IPS DF 6.9 (cell line): ENCODE measurements around the gene CAMTA1.

Experiments used
- DNase-seq: peaks from one replicate; pipeline ENCODE4 v3.0.0-alpha.2; 2013; ENCODE audit warnings: low read depth, low spot score
- H3K27ac ChIP-seq: one replicate; pipeline ENCODE4 v1.5.1; 2013; ENCODE audit warnings: low read length, control low read depth
- H3K27me3 ChIP-seq: 2 replicates; pipeline ENCODE4 v1.6.1; 2013; ENCODE audit warnings: mild to moderate bottlenecking, low read length; ENCODE audit not compliant: control insufficient read depth, insufficient read depth
- H3K36me3 ChIP-seq: 2 replicates; pipeline ENCODE4 v1.6.1; 2013; ENCODE audit warnings: low read length; ENCODE audit not compliant: control insufficient read depth, insufficient read depth
- H3K4me1 ChIP-seq: 2 replicates; pipeline ENCODE4 v1.6.1; 2013; ENCODE audit warnings: low read length; ENCODE audit not compliant: control insufficient read depth, insufficient read depth
- H3K4me3 ChIP-seq: 2 replicates; pipeline ENCODE4 v1.5.1; 2013; ENCODE audit warnings: mild to moderate bottlenecking, low read length
- H3K9me3 ChIP-seq: 2 replicates; pipeline ENCODE4 v1.6.1; 2013; ENCODE audit warnings: low read length, inconsistent platforms; ENCODE audit not compliant: control insufficient read depth, insufficient read depth
- WGBS: extraction: QIAGEN DNeasy Blood & Tissue Kit; methylation state at CpG from one replicate; pipeline ENCODE4 v1.1.7; 2013; ENCODE audit warnings: mixed read lengths, missing lambda C conversion rate; ENCODE audit not compliant: insufficient read length, insufficient coverage; 5-methylcytosine and 5-hydroxymethylcytosine counted together

Gene CAMTA1

DNA sequence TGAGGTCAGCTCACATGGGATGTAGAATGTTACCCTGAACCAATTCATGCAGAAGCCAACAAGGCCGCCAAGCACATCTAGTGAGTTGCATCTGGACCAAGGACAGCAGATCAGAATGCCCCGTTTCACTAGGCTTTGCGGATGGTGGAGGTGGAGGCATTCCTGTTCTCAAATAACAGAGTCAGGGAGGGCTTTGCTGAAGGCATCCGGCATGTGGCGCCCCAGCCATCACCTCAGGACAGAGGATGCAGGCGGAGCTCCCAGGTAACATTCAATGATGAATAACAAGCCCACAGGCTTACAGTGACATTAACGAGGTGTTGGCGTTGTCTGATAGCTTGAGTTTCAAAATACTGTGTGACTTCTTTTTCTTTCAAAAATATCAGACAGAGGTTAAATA is 476.2 kb downstream of the CAMTA1 start:
- no CpG with 5 or more reads among the region's 8 CpGs for WGBS

DNA sequence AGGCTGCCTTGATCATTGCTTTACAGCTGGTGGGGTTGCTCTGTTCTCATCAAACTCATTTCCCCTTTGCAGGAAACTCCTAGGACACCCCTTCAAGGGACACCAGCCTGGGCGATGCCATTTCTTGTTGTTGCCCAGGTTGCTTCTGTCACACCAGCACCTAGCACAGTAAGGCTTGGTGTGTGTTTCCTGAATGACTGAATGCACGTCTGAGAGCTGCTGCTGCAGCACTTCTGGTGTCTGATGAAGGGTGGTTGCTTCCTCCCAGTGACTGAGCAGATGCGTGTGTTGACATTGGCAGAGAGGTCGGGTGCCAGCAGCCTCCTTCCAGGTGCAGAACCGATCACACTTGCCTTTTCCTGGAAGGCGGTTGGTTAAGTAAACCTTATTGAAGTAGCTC is 477.4 kb downstream of the CAMTA1 start:
- Histone ChIP-seq H3K27ac (no peak overlapping the region), H3K9me3 (no peaks in the 10 kb centered on the region), H3K36me3 (no peaks in the 10 kb centered on the region), H3K4me1 (no peaks in the 10 kb centered on the region; the same call in 1 of the 2 replicates), H3K27me3 (no peaks in the 10 kb centered on the region), H3K4me3 (no peak overlapping the region)
- WGBS, result no CpG with 5 or more reads among the region's 6 CpGs
- no peak for DNase-seq

More for the DNA sequence above, 476.2 kb downstream of the CAMTA1 start:
- Histone ChIP-seq H3K4me3 (no peak overlapping the region), H3K27ac (no peak overlapping the region), H3K4me1 (peaks cover 5% of the 10 kb centered on the region; the same call in 1 of the 2 replicates), H3K27me3 (no peaks in the 10 kb centered on the region), H3K36me3 (no peaks in the 10 kb centered on the region), H3K9me3 (no peaks in the 10 kb centered on the region)
- no peak for DNase-seq

DNA sequence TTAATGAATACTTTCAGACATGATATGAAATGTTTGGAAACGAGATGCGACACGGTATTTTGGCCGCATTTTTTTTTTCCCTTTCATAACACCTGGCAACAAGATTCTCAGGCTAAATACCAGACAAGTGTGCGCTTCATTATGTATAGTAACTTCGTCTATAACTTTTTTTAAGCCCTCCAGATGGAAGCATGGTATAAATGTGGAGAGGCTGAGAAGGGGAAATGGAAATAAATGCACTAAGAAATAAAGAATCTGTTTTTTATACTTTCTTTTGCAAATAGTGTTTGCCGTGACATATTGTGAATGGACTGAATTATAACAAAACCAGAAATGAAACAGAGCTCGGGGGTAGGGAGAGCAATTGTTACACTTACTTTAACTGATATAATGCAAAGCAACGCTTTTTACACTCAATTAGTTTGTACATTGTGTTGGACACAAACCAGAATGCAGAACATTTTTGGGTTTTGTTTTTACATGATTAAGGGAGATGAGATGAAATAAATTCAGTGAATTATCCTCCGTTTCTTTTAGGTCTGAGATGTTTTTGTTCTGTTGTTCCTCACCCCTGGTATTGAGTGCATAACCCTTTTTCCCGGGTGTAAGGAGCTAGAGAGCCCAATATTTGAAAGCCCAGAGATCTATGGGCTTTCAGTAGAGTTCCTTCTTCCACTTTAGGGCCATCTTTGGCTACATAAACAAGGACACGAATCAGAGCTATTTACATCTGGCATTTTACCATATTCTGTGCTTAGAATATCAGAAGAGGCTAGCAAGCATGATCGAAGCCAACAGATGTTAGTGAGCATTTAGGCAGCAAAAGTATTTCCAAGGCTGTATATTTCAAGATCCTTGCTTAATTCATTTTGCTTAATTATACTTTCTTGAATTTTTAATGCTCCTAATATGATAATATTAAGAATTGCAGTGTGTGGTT is 478.0 kb downstream of the CAMTA1 start:
- Histone ChIP-seq H3K27me3 (no peaks in the 10 kb centered on the region), H3K27ac (no peak overlapping the region), H3K4me3 (no peak overlapping the region), H3K36me3 (no peaks in the 10 kb centered on the region), H3K9me3 (no peaks in the 10 kb centered on the region), H3K4me1 (no peaks in the 10 kb centered on the region; the same call in 1 of the 2 replicates)
- no CpG with 5 or more reads among the region's 13 CpGs for WGBS
- no peak for DNase-seq

DNA sequence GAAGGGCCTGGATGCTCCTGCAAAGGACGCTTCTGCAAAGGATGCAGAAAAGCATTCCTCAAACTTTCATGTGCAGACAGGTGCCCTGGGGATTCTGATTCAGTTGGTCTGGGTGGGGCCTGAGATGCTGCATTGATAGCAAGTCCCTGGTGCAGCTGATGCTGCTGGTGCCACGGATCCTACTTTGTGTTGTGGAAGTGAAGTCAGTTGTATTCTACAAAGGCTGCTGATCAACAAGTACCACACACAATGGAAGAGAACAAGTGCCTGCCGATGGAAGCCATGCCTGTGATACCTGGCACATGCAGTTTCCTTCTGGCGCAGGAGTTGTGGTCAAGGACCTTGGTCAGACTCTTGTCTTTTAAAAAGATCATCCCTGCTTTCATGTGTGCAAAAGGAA is 478.8 kb downstream of the CAMTA1 start:
- no CpG with 5 or more reads among the region's 4 CpGs for WGBS
- Histone ChIP-seq H3K9me3 (no peaks in the 10 kb centered on the region), H3K27ac (no peak overlapping the region), H3K4me3 (no peak overlapping the region), H3K27me3 (no peaks in the 10 kb centered on the region), H3K36me3 (no peaks in the 10 kb centered on the region), H3K4me1 (no peaks in the 10 kb centered on the region; the same call in 1 of the 2 replicates)
- DNase-seq, result no peak

GRCh38 chr1:7265771-7266371 is 480.6 kb downstream of the CAMTA1 start:
- Histone ChIP-seq H3K4me1 (no peaks in the 10 kb centered on the region; the same call in 1 of the 2 replicates), H3K27me3 (no peaks in the 10 kb centered on the region), H3K27ac (no peak overlapping the region), H3K4me3 (no peak overlapping the region), H3K36me3 (no peaks in the 10 kb centered on the region), H3K9me3 (no peaks in the 10 kb centered on the region)
- no CpG with 5 or more reads among the region's 9 CpGs for WGBS
- no peak for DNase-seq

DNA sequence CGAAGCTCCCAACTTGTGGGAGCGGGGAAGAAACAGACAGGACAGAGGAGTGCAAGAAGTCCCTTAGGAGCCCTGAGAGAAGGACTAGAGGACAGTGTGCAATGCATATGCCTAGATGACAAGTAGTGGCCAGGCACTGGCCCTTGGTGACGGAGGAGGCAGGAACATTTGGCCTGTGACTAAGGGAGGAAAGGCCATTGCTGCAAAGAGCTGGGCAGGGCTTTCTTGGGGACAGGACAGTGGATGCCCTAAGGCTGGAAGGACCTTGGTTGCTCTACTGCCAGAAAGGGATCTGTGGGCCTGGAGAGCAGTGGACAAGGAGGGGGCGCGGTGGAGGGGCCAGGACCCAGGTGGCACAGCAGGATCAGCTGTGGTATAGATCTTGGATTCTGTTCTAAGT is 481.3 kb downstream of the CAMTA1 start:
- Histone ChIP-seq H3K27me3 (no peaks in the 10 kb centered on the region), H3K4me3 (no peak overlapping the region), H3K9me3 (no peaks in the 10 kb centered on the region), H3K27ac (no peak overlapping the region), H3K36me3 (no peaks in the 10 kb centered on the region), H3K4me1 (no peaks in the 10 kb centered on the region)
- WGBS, result no CpG with 5 or more reads among the region's 5 CpGs
- DNase-seq, result no peak

DNA sequence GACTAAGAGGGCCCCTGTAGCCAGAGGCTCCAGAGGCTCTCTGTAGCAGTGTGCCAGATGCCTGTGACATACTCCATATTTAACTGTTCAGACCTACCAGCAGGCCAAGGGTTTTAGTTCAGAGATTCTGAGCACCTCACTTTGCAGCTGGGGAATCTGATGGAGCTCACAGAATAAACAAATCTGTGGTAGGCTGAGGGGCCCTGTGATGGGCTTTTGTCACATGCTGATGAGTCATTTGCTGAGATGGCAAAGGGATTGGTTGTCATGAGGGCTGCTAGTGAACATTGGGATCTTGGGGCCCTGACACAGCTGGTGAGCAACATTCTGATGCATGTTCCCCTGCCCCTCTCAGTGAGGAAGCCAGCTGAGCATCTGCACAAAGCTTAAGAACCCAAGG is 482.2 kb downstream of the CAMTA1 start:
- no peak overlapping the region for H3K27ac ChIP-seq
- no peaks in the 10 kb centered on the region for H3K27me3 ChIP-seq
- H3K4me3 ChIP-seq, result no peak overlapping the region
- H3K4me1 ChIP-seq, result no peaks in the 10 kb centered on the region
- no peak for DNase-seq
- H3K9me3 ChIP-seq, result no peaks in the 10 kb centered on the region
- H3K36me3 ChIP-seq, result no peaks in the 10 kb centered on the region

DNA sequence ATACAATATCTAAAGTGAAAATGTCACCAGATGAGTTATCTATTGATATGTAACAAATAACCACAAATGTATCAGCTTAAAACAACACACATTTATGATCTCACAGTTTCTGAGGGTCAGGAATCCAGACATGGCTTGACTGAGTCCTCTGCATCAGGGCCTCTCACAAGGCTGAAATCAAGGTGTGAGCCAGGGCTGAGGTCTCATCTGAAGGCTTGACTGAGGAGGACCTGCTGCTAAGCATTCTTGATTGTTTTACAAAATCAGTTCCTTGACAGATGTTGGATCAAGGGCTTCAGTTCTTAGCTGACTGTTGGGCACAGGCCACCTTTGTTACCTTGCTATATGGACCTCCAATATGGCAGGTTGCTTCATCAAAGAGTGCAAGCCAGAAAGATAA is 483.7 kb downstream of the CAMTA1 start:
- Histone ChIP-seq H3K4me1 (no peaks in the 10 kb centered on the region), H3K27ac (no peak overlapping the region), H3K9me3 (no peaks in the 10 kb centered on the region), H3K4me3 (no peak overlapping the region), H3K27me3 (no peaks in the 10 kb centered on the region), H3K36me3 (no peaks in the 10 kb centered on the region)
- DNase-seq, result no peak

DNA sequence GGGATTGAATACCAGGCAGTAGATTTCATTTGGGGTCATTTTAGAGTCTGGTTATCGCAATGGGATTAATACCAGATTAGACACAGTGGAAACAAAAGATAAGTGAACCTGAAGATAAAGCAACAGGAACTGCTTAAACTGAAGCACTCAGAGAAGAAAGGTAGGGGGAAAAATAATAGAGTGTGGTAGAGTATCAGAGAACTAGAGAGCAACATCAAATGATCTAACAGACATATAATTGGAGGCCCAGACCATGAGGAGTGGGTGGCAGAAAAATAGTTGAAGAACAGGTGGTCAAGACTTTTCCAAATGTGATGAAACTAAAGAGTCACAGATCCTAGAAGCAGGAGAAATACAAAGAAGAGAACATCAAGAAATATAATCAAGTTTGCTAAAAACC is 484.3 kb downstream of the CAMTA1 start:
- Histone ChIP-seq H3K27me3 (no peaks in the 10 kb centered on the region), H3K4me3 (no peak overlapping the region), H3K36me3 (no peaks in the 10 kb centered on the region), H3K27ac (no peak overlapping the region), H3K9me3 (no peaks in the 10 kb centered on the region), H3K4me1 (no peaks in the 10 kb centered on the region)
- DNase-seq, result no peak
- no CpG with 5 or more reads among the region's 1 CpG for WGBS

- no CpG with 5 or more reads among the region's 3 CpGs for WGBS
- Histone ChIP-seq H3K36me3 (no peaks in the 10 kb centered on the region), H3K4me3 (no peak overlapping the region), H3K4me1 (peaks cover 3% of the 10 kb centered on the region), H3K27me3 (no peaks in the 10 kb centered on the region), H3K9me3 (no peaks in the 10 kb centered on the region), H3K27ac (no peak overlapping the region)
- no peak for DNase-seq
Measured at GRCh38 chr1:7274256-7274655, 489.0 kb downstream of the CAMTA1 start.
